ENCODE measurements around the gene SASH1. TPM values are rescaled to one million over a fixed set of nuclear protein-coding genes. Genes with fewer than 3 reads are reported as not detected.

The SASH1 gene
- total RNA-seq, 2 donors from 2014 or later: 4.6 to 12.4 TPM

- no peak for DNase-seq
- no peaks in the 10 kb centered on the region for H3K36me3 ChIP-seq (ENCODE audit: control insufficient read depth, insufficient read depth, low read length)
- H3K27ac ChIP-seq (ENCODE audit: low read depth, low read length): no peak overlapping the region
- H3K27me3 Mint-ChIP-seq (ENCODE audit: insufficient read depth): peaks cover 22% of the 10 kb centered on the region
- peaks cover 9% of the 10 kb centered on the region for H3K27me3 ChIP-seq (ENCODE audit: control insufficient read depth, insufficient read depth, low read length, poor library complexity, severe bottlenecking)
- TF ChIP-seq CTCF (conservative IDR thresholded peaks at IDR 0.05): no peak
- H3K4me3 ChIP-seq (ENCODE audit: low read length): no peak overlapping the region
- no peak overlapping the region for H3K9ac ChIP-seq (ENCODE audit: extremely low read depth, low read length, poor library complexity, severe bottlenecking)
- no peak overlapping the region for H3K27ac Mint-ChIP-seq
- 87% methylated on average over 3 to 9 of the region's 9 CpGs for WGBS, 2 experiments (ENCODE audit: insufficient coverage in 1 of 2, insufficient read length in 1 of 2)
- no peaks in the 10 kb centered on the region for H3K36me3 Mint-ChIP-seq (ENCODE audit: low read depth)
- no peaks in the 10 kb centered on the region for H3K9me3 ChIP-seq (ENCODE audit: control insufficient read depth, low read length)
- H3K4me3 Mint-ChIP-seq: no peak overlapping the region
- H3K4me1 ChIP-seq (ENCODE audit: control insufficient read depth, insufficient read depth, low read length): no peaks in the 10 kb centered on the region
- H3K9me3 Mint-ChIP-seq: peaks cover 4% of the 10 kb centered on the region
- no peaks in the 10 kb centered on the region for H3K4me1 Mint-ChIP-seq
Measured at GRCh38 chr6:148564494-148565035, 221.9 kb downstream of the SASH1 start.

- TF ChIP-seq CTCF (conservative IDR thresholded peaks at IDR 0.05): no peak
- Mint-ChIP-seq H3K4me1 (no peaks in the 10 kb centered on the region), H3K36me3 (ENCODE audit: low read depth) (no peaks in the 10 kb centered on the region), H3K9me3 (peaks cover 2% of the 10 kb centered on the region), H3K27me3 (ENCODE audit: insufficient read depth) (peaks cover 18% of the 10 kb centered on the region), H3K4me3 (no peak overlapping the region), H3K27ac (no peak overlapping the region)
- Histone ChIP-seq H3K4me3 (ENCODE audit: low read length) (no peak overlapping the region), H3K9ac (ENCODE audit: extremely low read depth, low read length, poor library complexity, severe bottlenecking) (no peak overlapping the region), H3K27me3 (ENCODE audit: control insufficient read depth, insufficient read depth, low read length, poor library complexity, severe bottlenecking) (peaks cover 5% of the 10 kb centered on the region), H3K9me3 (ENCODE audit: control insufficient read depth, low read length) (no peaks in the 10 kb centered on the region), H3K27ac (ENCODE audit: low read depth, low read length) (no peak overlapping the region), H3K36me3 (ENCODE audit: control insufficient read depth, insufficient read depth, low read length) (no peaks in the 10 kb centered on the region), H3K4me1 (ENCODE audit: control insufficient read depth, insufficient read depth, low read length) (no peaks in the 10 kb centered on the region)
- DNase-seq: no peak
- 92 to 97% methylated on average over 6 to 8 of the region's 8 CpGs for WGBS, 2 experiments (ENCODE audit: insufficient coverage in 1 of 2, insufficient read length in 1 of 2)
Measured at GRCh38 chr6:148565321-148565926, 222.8 kb downstream of the SASH1 start.

- H3K4me3 ChIP-seq (ENCODE audit: low read length): no peak overlapping the region
- no peaks in the 10 kb centered on the region for H3K36me3 ChIP-seq (ENCODE audit: control insufficient read depth, insufficient read depth, low read length)
- Mint-ChIP-seq H3K9me3 (no peaks in the 10 kb centered on the region), H3K4me3 (no peak overlapping the region), H3K27ac (no peak overlapping the region), H3K27me3 (ENCODE audit: insufficient read depth) (peaks cover 11% of the 10 kb centered on the region), H3K36me3 (ENCODE audit: low read depth) (no peaks in the 10 kb centered on the region), H3K4me1 (no peaks in the 10 kb centered on the region)
- H3K9ac ChIP-seq (ENCODE audit: extremely low read depth, low read length, poor library complexity, severe bottlenecking): no peak overlapping the region
- no peak for DNase-seq
- H3K4me1 ChIP-seq (ENCODE audit: control insufficient read depth, insufficient read depth, low read length): no peaks in the 10 kb centered on the region
- no peak for TF ChIP-seq CTCF (conservative IDR thresholded peaks at IDR 0.05)
- 82 to 87% methylated on average over 6 to 12 of the region's 12 CpGs for WGBS, 2 experiments (ENCODE audit: insufficient coverage in 1 of 2, insufficient read length in 1 of 2)
- no peaks in the 10 kb centered on the region for H3K27me3 ChIP-seq (ENCODE audit: control insufficient read depth, insufficient read depth, low read length, poor library complexity, severe bottlenecking)
- H3K27ac ChIP-seq (ENCODE audit: low read depth, low read length): no peak overlapping the region
- no peaks in the 10 kb centered on the region for H3K9me3 ChIP-seq (ENCODE audit: control insufficient read depth, low read length)
Measured at GRCh38 chr6:148565930-148566663, 223.5 kb downstream of the SASH1 start.
